ENCODE data around the gene CLEC16A. TPM values are rescaled to one million over a fixed set of nuclear protein-coding genes. Genes with fewer than 3 reads are reported as not detected.

The CLEC16A gene
- total RNA-seq, 1 donor from 2014 or later = 15.8 TPM

GRCh38 chr16:11004973-11005610 lies 60.7 kb downstream of the CLEC16A start:
- no peak overlapping the region for H3K4me3 ChIP-seq (ENCODE audit: low read depth, low read length)
- H3K36me3 ChIP-seq (ENCODE audit: control insufficient read depth, insufficient read depth, low read length) = peaks cover 8% of the 10 kb centered on the region
- no peak for TF ChIP-seq CTCF (IDR thresholded peaks at IDR 0.05; ENCODE audit: insufficient read depth, low read length, severe bottlenecking)
- no peaks in the 10 kb centered on the region for H3K27me3 ChIP-seq (ENCODE audit: control insufficient read depth, insufficient read depth, low read length)
- FAIRE-seq (no peak), DNase-seq (ENCODE audit: low read depth) (peak; percentile 74)

- Histone ChIP-seq H3K36me3 (ENCODE audit: control insufficient read depth, insufficient read depth, low read length) (peaks cover 8% of the 10 kb centered on the region), H3K27me3 (ENCODE audit: control insufficient read depth, insufficient read depth, low read length) (no peaks in the 10 kb centered on the region), H3K4me3 (ENCODE audit: low read depth, low read length) (no peak overlapping the region)
- FAIRE-seq (no peak), DNase-seq (ENCODE audit: low read depth) (peak; percentile 65)
- no peak for TF ChIP-seq CTCF (IDR thresholded peaks at IDR 0.05; ENCODE audit: insufficient read depth, low read length, severe bottlenecking)
Observed at GRCh38 chr16:11005611-11005975, 61.2 kb downstream of the CLEC16A start.

- TF ChIP-seq CTCF (IDR thresholded peaks at IDR 0.05; ENCODE audit: insufficient read depth, low read length, severe bottlenecking) = no peak
Observed at GRCh38 chr16:11006656-11007055, 62.3 kb downstream of the CLEC16A start.

GRCh38 chr16:11007714-11008280 lies 63.4 kb downstream of the CLEC16A start:
- H3K36me3 ChIP-seq (ENCODE audit: control insufficient read depth, insufficient read depth, low read length) = peaks cover 8% of the 10 kb centered on the region
- no peak overlapping the region for H3K4me3 ChIP-seq (ENCODE audit: low read depth, low read length)
- FAIRE-seq = no peak
- no peak for DNase-seq (ENCODE audit: low read depth)
- no peaks in the 10 kb centered on the region for H3K27me3 ChIP-seq (ENCODE audit: control insufficient read depth, insufficient read depth, low read length)
- no peak for TF ChIP-seq CTCF (IDR thresholded peaks at IDR 0.05; ENCODE audit: insufficient read depth, low read length, severe bottlenecking)

More at GRCh38 chr16:11006656-11007055, 62.3 kb downstream of the CLEC16A start:
- H3K4me3 ChIP-seq (ENCODE audit: low read depth, low read length) = no peak overlapping the region
- FAIRE-seq (no peak), DNase-seq (ENCODE audit: low read depth) (no peak)
- H3K36me3 ChIP-seq (ENCODE audit: control insufficient read depth, insufficient read depth, low read length) = peaks cover 8% of the 10 kb centered on the region
- H3K27me3 ChIP-seq (ENCODE audit: control insufficient read depth, insufficient read depth, low read length) = no peaks in the 10 kb centered on the region

- no peak overlapping the region for H3K4me3 ChIP-seq (ENCODE audit: low read depth, low read length)
- DNase-seq (ENCODE audit: low read depth) (peak; percentile 82), FAIRE-seq (no peak)
- TF ChIP-seq CTCF (IDR thresholded peaks at IDR 0.05; ENCODE audit: insufficient read depth, low read length, severe bottlenecking) = no peak
- no peaks in the 10 kb centered on the region for H3K36me3 ChIP-seq (ENCODE audit: control insufficient read depth, insufficient read depth, low read length)
- H3K27me3 ChIP-seq (ENCODE audit: control insufficient read depth, insufficient read depth, low read length) = no peaks in the 10 kb centered on the region
Observed at GRCh38 chr16:11009027-11009755, 64.8 kb downstream of the CLEC16A start.

All from bronchial epithelial cell (primary cell).